ENCODE measurements around the gene SKI.
A peak's percentile ranks its signal among the peaks of the same experiment; 100 is the strongest.
"Not testable (repeated sequence)": the region's sequence is repeated elsewhere in the genome, so short reads cannot be mapped to it uniquely, and the experiment has no call there.

SKI gene

GRCh38 chr1:2313651-2314261, 85.6 kb downstream of the SKI start:
- DNase-seq = no peak

DNA sequence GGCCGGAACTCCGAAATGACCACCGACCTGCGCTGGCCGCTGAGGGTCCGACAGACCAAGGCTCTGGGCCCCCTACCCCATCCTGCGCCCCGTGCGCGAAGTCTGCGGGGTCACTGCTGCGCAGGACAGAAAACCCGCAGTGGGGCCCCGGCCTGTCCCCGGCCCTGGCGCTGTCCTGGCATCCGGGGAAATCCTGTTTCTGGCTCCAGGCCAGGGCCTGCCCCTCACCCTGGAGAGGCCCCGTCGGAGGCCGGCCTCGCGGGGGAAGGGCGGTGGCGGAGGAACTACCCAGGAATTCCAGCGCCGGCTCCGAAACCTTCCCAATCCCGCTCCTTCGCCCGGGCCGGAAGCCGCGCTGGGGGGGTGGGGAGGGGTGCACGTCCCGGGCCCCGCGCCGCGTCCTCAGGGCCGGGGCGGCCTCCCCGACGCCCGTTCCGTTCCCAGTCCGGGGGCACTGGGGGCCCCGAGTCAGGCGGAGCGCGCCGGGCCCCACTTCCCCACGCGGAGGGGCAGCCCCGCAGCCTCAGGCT, 86.2 kb downstream of the SKI start:
- DNase-seq = peak; percentile 91

GRCh38 chr1:2314803-2315673, 86.9 kb downstream of the SKI start:
- DNase-seq = peak; percentile 87

DNA sequence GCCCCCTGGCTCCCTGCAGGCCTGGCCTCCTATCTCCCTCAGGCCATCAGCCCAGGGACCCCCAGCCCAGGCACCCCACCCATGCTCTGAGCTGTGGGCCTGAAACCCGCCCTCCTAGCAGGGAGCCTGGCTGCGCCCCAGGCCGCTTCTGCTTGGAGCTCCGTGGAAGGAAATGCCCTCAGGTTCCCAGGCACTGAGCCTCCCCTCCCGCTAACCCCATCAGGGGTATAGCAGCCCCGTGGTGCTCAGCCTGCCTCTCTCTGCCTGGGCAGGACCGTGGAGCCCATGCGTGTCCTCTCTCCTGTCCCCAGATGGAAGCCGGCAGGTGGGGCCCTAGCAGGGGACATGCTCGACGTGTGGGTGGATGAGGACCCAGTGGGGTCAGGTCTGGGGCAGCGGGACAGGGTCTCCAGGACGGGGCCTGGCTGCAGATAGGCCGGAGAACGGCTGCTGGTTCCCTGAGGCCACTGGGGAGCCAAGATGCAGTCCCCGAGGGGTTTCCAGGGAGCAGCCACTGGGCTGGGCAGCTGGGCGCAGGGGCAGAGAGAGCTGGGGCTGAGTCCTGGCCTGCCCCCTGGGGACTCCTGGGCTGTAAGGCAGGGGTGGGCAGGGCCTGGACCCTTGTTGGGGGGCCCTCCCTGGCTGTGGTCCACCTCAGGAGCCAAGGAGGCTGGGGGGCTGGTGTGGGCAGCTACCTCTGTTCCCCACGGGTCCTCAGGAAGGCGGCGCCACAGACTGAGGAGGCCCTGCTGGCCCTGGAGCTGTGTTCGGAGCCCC, 87.7 kb downstream of the SKI start:
- no peak for DNase-seq

- DNase-seq = peak; percentile 89
These were observed 88.4 kb downstream of the SKI start for GRCh38 chr1:2316451-2316961.

DNA sequence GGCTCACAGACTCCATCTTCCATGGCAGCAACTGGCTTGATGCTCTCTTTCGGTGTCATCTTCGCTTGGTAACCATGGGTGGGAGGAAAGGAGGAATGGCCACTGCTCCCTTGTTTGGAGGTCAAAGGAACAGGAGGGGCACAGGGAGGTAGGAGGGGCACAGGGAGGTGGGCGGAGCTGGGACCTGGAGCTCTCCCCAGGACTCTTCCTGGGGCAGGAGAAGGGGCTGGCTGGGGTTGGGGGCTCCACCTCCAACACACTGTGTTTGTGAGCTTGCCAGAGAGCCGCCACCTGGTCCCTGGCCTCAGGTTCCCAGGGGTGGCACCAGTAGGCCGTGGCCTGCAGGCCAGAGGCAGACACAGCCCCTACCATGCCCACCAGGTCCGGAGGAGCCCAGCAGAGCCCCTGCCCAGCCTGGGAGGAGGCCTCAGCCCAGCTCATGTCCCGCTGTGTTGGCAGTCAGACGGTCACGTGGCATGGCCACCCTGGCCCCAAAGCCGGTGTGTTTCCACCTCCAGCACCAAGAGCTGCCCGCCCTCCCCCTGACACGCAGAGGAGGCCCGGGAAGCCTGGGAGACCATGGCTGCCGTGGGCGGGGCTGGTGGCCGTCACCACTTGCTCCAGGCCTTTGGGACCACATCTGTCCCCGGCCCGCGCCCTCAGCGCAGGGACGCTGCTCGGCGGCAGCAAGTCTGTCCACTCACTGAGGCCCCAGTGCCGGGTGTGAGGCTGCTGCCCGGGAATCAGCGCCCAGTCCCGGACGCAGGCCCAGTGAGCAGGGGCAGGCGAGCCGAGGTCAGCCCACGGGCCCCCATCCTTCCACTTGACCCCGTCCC, 89.3 kb downstream of the SKI start:
- DNase-seq = no peak

DNA sequence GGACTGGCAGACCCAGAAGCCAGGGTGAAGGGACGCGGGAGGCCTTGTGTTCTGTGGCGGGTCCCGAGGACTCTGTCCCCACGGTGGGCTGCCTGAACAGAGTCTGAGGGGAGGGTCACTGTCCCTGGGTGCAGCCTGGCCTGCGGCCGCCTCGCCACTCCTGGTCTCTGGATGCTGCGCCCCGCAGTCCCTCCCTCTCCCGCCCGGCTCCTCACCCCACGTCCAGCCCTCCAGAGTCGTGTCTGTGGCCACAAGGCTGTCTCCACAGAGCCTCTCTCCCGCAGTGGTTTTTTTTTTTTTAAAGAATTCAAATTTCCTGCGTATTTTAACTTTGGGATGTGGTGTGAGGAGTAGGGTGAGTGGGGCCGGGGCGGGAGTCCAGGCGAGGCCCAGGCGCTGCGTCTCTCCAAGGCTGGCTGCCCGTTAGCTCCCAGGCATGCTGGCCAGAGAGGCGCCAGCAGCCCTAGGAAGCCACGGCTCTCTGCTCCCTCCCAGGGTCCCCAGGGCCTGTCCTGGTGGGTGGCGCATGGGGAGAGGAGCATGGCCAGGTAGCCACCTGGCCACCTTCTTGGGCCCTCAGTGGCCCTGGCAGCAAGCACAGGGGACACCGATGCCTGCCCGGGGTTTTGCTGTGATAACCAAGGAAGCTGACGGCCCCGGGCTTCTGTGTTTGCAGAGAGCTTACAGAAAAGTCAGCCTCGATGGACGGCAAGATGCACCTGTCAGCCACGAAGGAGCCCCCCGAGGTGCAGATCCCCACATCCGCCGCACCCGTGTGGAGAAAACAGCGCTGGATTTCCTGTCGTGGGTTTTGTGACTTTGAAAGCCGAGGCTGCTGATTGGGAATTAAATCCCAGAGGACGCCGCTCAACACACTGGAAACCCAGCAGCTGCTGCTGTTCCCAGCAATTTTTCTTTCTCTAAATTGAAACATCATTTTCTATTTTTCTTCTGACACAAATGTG, 90.5 kb downstream of the SKI start:
- no peak for DNase-seq

GRCh38 chr1:2319291-2319690, 91.2 kb downstream of the SKI start:
- no peak for DNase-seq

DNA sequence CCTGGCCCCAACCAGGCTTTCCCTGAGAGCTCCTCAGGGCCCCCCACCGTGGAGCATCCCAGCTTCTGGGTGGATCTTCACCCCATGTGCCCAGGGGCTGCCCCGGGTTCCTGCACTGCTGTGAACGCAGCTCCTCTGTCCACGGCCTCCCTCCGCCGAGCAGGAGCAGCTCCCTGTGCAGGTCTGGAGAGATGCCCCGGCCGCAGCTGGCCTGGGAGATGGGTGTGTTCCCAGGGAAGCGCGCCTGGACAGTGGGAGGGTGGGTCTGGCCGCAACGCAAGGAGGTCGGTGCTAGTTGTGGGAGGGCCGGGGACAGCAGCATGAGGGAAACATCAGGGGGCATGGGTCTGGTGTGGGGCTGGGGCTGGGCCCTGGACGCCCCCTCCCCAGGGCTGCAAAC, 91.9 kb downstream of the SKI start:
- DNase-seq = no peak

- no peak for DNase-seq
These were observed 92.9 kb downstream of the SKI start for GRCh38 chr1:2320760-2321667.

GRCh38 chr1:2322065-2322571, 94.0 kb downstream of the SKI start:
- DNase-seq = peak; percentile 91

DNA sequence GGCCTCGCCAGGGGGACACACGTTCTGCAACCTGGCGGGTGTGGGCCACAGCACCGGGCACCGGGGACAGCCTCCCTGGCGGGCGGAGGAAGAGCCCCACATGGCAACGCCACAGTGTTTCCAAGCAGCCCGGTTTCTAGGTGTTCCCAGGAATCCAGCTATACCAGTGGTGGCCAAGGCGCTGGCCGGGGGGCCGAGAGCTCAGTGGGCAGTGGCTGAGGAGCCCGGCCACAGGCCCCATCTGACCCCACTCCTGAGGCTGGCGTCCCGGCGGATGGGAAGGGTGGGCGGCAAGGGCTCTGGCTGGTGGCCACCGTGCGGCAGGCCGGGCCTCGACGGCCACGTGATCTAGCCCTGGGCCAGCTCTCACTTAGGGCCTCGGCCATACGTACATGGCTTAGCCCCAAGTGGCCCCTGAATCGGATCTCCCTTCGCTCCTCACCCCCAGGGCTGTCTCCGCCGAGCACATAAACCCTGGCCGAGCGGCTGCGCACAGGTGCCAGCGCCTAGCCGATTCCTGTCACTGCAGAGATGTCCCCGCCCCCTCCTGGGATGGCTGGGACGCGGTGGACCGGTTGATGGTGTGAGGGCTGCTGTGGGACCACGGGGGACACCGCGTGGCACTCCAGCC, 94.6 kb downstream of the SKI start:
- no peak for DNase-seq

DNA sequence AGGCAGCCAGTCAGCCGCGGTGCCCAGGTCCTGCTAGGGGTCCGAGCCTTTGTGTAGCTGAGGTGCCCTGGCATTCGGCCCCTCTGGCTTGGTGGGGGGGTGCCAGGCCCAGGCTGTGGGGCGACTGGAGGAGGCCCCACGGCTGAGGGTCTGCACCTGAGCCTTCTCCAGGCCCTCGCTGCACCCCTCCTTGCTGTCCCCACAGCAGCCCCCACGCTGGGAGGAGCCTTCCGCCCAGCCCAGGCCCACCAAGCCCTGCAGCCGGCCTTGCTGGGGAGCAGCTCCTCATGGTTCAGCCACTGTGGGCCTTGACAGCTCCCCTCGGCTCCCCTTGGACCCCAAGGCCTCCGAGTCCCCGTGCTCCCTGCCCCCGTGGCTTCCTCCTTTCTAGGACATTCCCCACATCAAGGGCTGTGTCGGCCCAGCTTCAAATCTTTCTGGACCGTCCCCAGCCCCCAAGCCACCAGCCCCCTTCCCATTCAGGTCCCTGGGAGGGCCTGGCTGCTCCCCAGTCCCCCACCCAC, 95.4 kb downstream of the SKI start:
- no peak for DNase-seq

- no peak for DNase-seq
These were observed 96.6 kb downstream of the SKI start for GRCh38 chr1:2324553-2325366.

DNA sequence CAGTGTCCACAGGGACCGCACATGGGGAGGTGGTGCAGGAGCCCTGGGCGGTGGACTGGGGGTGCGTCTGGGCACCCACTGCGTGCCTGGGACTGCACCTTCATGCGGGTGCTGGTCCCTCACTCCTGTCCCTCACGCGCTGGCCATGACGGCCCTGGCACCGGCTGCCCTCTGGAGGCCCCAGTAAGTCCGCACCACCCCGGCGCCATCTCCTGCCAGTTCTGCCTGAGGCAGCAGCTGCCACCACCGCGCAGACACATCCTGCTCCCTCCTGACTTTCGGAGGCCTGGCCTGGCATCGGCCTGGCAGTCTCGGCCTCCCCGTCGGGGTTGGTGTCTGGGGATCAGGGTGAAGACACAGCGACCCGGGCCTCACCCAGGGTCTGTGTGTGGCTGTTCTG, 98.4 kb downstream of the SKI start:
- no peak for DNase-seq

DNA sequence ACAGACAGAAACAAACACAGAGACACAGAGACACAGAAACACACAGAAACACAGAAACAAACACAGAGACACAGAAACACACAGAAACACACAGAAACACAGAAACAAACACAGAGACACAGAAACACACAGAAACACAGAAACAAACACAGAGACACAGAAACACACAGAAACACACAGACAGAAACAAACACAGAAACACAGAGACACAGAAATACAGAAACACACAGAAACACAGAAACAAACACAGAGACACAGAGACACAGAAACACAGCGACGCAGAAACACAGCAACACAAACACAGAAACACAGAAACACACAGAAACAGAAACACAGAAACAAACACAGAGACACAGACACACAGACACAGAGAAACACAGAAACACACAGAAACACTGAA, 99.0 kb downstream of the SKI start:
- DNase-seq = not testable (repeated sequence)

DNA sequence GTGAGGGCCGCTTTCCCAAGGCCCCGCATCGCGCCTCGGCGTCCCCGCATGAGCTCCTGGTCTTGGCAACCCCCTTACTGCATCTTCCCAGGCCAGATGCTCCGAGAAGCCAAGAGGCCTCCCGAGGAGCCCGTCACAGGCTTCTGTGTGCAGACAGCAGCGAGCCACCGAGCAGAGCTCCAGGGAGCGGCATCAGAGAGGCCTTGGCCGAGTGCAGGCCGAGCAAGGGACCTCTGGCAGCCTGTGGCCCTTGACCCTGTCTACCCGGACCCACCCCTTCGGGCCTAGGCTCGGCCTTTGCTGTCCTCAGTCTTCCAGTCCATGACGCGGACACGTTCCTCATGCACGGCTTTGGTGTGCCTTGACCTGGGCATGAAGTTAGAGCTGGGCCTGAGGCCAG, 99.7 kb downstream of the SKI start:
- no peak for DNase-seq
